HG02759 (cell line): ENCODE results near the gene IRS4.

Experiments
- ATAC-seq: cut with Tn5 transposase; IDR thresholded peaks from one replicate; pipeline ENCODE4 v1.9.1; 2021; ENCODE audit warnings: mild to moderate bottlenecking, moderate library complexity; ENCODE audit not compliant: unreplicated experiment

The IRS4 gene

GRCh38 chrX:108736509-108737479, at the start of gene IRS4:
IRS4 (minus strand) TSS chrX:108736563.
- ATAC-seq, result peak; percentile 36

- ATAC-seq, result no peak
Measured at GRCh38 chrX:108772549-108772948, 36.2 kb upstream of the IRS4 start.

- ATAC-seq, result no peak
Measured at GRCh38 chrX:108763559-108763958, 27.2 kb upstream of the IRS4 start.

- no peak for ATAC-seq
Measured at GRCh38 chrX:108740299-108740774, 4.0 kb upstream of the IRS4 start.

DNA sequence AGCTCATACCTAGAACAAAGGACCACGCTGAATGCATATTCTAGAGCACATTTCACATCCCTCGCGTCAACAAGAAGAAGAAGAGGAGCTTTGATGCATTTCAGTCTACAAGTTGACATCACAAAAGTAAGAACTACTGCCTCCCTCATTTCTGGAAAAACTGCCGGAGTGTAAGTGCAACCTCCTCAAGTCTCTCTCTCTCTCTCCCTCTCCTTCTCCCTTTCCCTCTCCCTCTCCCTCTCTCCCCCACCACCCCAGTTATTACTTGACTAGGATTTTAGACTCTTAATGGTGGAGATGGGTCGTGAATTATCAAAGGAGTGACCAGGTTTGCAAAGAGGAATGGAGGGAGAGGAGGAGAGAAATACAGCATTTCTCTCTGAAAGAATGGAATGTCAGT, 1.4 kb upstream of the IRS4 start:
- ATAC-seq, result no peak

GRCh38 chrX:108735679-108736508, 469 bp downstream of the IRS4 start:
- ATAC-seq, result peak; percentile 33

DNA sequence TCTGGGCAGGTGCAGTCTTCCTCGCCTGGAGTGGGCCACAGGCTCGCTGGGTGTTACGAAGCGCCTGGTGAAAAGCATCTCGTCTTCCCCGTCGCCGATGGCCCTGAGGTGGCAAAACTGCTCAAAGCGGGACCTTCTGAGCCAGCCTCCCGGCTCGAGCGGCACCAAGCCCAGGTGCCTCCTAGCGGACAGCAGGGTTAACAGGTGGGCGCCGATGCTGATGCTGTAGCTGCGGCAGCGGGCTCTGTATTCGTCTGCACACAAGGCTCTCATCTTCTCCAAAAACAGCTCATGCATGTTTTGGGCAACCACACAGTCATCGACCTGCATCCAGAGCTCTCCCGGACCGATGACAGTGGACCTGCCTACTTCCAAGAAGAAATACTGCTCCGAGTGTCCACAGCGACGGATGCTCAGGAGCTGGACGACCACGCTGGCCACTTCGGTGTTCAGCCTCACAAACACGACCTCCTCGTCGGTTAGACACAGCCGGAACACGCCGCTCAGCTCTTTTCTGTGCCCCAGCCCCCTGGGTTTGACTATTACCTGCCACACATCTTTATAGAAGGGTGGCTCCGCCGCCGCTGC, 1.2 kb downstream of the IRS4 start:
- peak; percentile 60 for ATAC-seq

- ATAC-seq, result no peak
Measured at GRCh38 chrX:108734426-108734825, 1.9 kb downstream of the IRS4 start.

- ATAC-seq, result no peak
Measured at GRCh38 chrX:108732630-108733321, 3.6 kb downstream of the IRS4 start.

- no peak for ATAC-seq
Measured at GRCh38 chrX:108731153-108731552, 5.2 kb downstream of the IRS4 start.

DNA sequence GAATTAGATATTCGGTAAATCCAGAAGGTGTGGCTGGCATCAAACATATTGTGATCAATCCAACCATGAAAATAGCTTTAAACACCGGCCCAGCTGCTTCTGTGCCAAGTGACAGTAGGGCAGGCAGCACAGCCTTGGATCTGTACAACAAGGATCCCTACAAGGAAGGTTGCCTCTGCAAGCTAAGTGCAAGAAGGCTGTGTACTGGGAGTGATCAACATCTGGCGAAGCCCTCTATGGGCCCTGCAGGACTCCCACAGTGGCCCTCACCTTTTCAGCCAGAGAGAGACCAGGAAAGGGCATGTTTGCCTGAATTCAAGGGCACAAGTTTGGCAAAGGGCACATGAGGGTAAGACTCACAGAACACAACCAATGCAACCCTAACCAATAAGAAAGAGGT, 9.6 kb downstream of the IRS4 start:
- no peak for ATAC-seq

DNA sequence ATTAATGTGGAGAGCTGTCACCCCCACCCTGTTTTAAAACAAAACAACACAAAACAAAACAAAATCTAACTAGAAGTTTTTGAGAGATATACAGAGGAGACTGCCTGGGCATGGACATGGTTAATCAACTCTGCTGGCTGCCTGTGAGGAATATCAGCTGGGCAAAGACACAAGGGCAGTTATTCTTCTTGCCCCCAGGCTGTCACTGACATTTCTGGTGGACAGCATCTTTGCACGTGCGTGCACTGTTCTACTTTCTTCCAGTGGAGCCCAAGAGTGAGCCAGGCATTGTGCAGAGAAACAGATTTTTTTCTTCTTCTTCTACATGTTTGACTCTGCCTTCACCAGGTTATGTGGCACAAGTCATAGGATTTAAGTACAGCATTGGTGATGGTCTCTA, 13.8 kb downstream of the IRS4 start:
- no peak for ATAC-seq

DNA sequence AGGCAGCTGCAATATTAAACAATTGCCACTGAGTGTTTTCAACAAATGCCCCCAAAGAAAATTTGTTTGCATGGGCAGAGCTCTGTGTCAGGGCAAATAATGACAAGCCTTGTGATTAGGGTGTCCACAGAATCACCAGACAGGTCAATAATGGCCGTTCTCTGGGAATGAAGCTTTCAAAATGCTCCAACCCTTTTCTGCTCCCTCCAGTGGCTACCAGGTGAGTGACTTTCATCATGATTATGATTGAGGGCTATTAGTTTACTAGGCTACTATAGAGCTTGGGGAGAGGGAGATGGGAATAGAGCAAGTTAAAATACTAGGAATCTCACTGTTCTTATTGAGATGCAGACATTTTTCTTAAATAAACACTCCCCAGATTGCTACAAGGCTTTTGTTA, 23.5 kb downstream of the IRS4 start:
- ATAC-seq, result no peak

DNA sequence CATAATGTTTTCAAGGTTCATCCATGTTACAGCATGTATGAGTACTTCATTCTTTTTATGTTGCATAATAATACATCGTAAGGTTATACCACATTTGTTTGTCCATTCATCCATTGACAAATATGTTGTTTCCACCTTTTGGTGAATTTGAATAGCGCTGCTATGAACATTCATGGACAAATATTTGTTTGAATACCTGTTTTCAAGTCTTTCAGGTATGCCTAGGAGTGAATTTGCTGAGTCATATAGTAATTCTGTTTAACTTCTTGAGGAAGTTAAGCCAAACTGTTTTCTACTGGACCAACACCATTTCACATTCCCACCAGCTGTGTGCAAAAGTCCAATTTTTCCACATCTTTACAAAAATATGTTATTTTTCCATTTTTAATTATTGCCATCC, 31.5 kb downstream of the IRS4 start:
- no peak for ATAC-seq

GRCh38 chrX:108702530-108702929, 33.8 kb downstream of the IRS4 start:
- no peak for ATAC-seq

- ATAC-seq, result no peak
Measured at GRCh38 chrX:108701633-108702032, 34.7 kb downstream of the IRS4 start.

GRCh38 chrX:108699368-108699767, 37.0 kb downstream of the IRS4 start:
- peak; percentile 61 for ATAC-seq

DNA sequence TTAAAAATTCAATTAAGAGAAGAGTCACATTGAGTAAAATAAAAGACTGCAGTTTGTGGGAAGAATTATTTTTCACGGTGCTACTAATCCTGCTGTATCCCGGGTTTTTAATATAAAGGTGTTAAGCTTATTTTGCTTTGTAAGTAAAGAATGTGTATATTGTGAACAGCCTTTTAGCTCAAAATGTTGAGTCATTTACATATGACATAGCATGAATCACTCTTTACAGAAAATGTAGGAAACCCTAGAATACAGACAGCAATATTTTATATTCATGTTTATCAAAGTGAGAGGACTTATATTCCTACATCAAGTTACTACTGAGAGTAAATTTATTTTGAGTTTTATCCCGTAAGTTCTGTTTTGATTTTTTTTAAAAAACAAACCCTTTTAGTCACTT, 39.7 kb downstream of the IRS4 start:
- no peak for ATAC-seq
